Psoas muscle (tissue), 8 donors: ENCODE data around the gene SEPHS2. TPM values are rescaled to one million over a fixed set of nuclear protein-coding genes. Genes with fewer than 3 reads are reported as not detected.

Experiments used
- ATAC-seq, 4 donors: fragments of 200-7000 bp; cut with Tn5 transposase; one replicate each; pipeline ENCODE4 v1.9.1; 2020; ENCODE audit warnings: moderate library complexity in 3 of 4, mild to moderate bottlenecking in 2 of 4
- DNase-seq, 2 donors: peaks; one replicate each; pipeline ENCODE4 v3.0.0-alpha.2; 2020
- H3K27ac ChIP-seq: fragments of 200-600 bp; one replicate; pipeline ENCODE4 v1.8.0; 2022
- H3K27me3 ChIP-seq, 3 donors: fragments of 200-600 bp in 1 of 3; one replicate each; pipeline versions ENCODE4 v1.6.1 to v1.8.0; 2013 to 2022; ENCODE audit warnings: low read length in 2 of 3, mild to moderate bottlenecking in 2 of 3, moderate library complexity in 1 of 3; ENCODE audit not compliant: insufficient read depth in 3 of 3
- H3K36me3 ChIP-seq, 2 donors: fragments of 200-600 bp in 1 of 2; one replicate each; pipeline versions ENCODE4 v1.6.1 to v1.8.0; 2013 to 2022; ENCODE audit warnings: low read depth in 1 of 2, mild to moderate bottlenecking in 1 of 2, moderate library complexity in 1 of 2; ENCODE audit not compliant: insufficient read depth in 1 of 2
- H3K4me1 ChIP-seq: fragments of 200-600 bp; one replicate; pipeline ENCODE4 v1.8.0; 2022
- H3K4me3 ChIP-seq: fragments of 200-600 bp; one replicate; pipeline ENCODE4 v1.8.0; 2022; ENCODE audit warnings: mild to moderate bottlenecking
- H3K9me3 ChIP-seq: fragments of 200-600 bp; one replicate; pipeline ENCODE4 v1.8.0; 2022
- WGBS, 3 donors: extraction: QIAGEN DNeasy Blood & Tissue Kit; methylation state at CpG; one replicate each; pipeline versions ENCODE4 v1.1.6 to v1.1.7; 2013; 5-methylcytosine and 5-hydroxymethylcytosine counted together
- intact Hi-C, 2 donors: fragments of 100-400 bp; cut with DNase I; formaldehyde crosslinking; loops; one replicate each; pipeline versions ENCODE4 v1.11.0 to v1.14.2; 2022
- polyA plus RNA-seq, 3 donors: library from polyadenylated mRNA; stranded (reverse); fragments of 200-250 nt; gene quantifications; one replicate each; pipeline ENCODE4 v1.2.3, GENCODE V29; 2013
- total RNA-seq, 4 donors: library from RNA; stranded (reverse); fragmentation: NEBNext Ultra II Directional in 2 of 4; extraction: Animal tissue kit (Norgen Biotek cat#: 25700) in 2 of 4; gene quantifications; one replicate each; pipeline versions ENCODE4 v1.2.1 to v1.2.4, GENCODE V29; 2021 to 2023
- TF ChIP-seq, protein P1 (sequence below): fragments of 200-600 bp; IDR thresholded peaks from one replicate; pipeline ENCODE4 v1.8.0; 2022; ENCODE audit warnings: antibody characterized with exemption
- donor health status: healthy with polysubstance abuse.
- donor health status: DM: no; HTN: no; CAD: no; lungs with moderate emphysema.
- donor health status: Bipolar disorder and iron deficiency.
- donor health status: healthy.
- donor health status: DM: yes; HTN: yes; CAD: no.
- donor health status: DM: no; HTN: no; CAD: no.
- donor health status: DM: no; HTN: no; CAD: no.
- donor health status: DM: yes; HTN: yes; CAD: no.

Gene SEPHS2
- total and polyA plus RNA-seq, 7 donors = 25.4 to 96.7 (median 59.8) TPM

DNA sequence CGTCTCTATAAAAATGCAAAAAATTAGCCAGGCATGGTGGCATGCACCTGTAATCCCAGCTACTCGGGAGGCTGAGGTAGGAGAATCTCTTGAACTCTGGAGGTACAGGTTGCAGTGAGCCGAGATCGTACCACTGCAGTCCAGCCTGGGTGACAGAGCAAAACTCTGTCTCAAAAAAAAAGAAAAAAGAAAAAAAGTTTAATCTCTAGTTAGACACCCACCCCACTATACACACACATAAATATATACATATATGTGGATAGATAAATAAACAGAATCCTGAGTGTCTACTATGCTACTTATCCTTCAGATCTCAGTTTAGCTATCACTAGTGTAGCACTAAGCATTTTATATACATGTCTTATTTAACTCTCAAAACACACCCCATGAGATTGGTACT is 45.6 kb upstream of the SEPHS2 start:
- Histone ChIP-seq H3K36me3 (no peaks in the 10 kb centered on the region), H3K9me3 (no peaks in the 10 kb centered on the region), H3K27ac (no peak overlapping the region), H3K4me3 (no peak overlapping the region), H3K4me1 (peaks cover 6% of the 10 kb centered on the region), H3K27me3 (no peaks in the 10 kb centered on the region)
- ATAC-seq = no peak
- TF ChIP-seq, protein P1, sequence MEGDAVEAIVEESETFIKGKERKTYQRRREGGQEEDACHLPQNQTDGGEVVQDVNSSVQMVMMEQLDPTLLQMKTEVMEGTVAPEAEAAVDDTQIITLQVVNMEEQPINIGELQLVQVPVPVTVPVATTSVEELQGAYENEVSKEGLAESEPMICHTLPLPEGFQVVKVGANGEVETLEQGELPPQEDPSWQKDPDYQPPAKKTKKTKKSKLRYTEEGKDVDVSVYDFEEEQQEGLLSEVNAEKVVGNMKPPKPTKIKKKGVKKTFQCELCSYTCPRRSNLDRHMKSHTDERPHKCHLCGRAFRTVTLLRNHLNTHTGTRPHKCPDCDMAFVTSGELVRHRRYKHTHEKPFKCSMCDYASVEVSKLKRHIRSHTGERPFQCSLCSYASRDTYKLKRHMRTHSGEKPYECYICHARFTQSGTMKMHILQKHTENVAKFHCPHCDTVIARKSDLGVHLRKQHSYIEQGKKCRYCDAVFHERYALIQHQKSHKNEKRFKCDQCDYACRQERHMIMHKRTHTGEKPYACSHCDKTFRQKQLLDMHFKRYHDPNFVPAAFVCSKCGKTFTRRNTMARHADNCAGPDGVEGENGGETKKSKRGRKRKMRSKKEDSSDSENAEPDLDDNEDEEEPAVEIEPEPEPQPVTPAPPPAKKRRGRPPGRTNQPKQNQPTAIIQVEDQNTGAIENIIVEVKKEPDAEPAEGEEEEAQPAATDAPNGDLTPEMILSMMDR = no peak
- intact Hi-C loops = no loop called here
- no peak for DNase-seq
- WGBS, 3 donors = 80 to 90% (median 84%) methylated on average over 4 of the region's 4 CpGs

DNA sequence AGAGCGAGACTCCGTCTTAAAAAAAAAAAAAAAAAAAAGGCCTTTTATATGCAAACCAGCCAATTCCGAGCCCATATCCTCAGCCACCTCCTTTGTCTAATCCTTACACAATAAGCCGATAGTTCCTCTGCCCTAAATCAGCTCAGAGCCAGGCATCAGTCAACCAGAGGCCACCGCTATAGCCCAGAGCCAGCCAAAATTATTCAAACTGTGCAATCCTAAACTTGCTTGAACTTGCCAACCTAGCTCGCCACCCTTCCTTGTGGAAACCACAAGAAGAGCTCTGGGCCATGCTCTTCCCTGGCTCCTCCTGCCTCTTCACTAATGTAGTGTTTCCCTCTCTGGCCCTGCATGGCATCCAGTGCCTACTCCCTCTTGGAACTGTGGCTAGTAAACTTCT is 44.5 kb upstream of the SEPHS2 start:
- Histone ChIP-seq H3K27ac (no peak overlapping the region), H3K9me3 (no peaks in the 10 kb centered on the region), H3K27me3 (no peaks in the 10 kb centered on the region), H3K4me1 (peaks cover 10% of the 10 kb centered on the region), H3K36me3 (no peaks in the 10 kb centered on the region), H3K4me3 (no peak overlapping the region)
- DNase-seq (no peak), ATAC-seq (peak in 1 of 4 donors; percentile 18)
- TF ChIP-seq, protein P1 = no peak
- 71 to 81% (median 72%) methylated on average over 6 of the region's 6 CpGs for WGBS, 3 donors
- intact Hi-C loops = no loop called here

DNA sequence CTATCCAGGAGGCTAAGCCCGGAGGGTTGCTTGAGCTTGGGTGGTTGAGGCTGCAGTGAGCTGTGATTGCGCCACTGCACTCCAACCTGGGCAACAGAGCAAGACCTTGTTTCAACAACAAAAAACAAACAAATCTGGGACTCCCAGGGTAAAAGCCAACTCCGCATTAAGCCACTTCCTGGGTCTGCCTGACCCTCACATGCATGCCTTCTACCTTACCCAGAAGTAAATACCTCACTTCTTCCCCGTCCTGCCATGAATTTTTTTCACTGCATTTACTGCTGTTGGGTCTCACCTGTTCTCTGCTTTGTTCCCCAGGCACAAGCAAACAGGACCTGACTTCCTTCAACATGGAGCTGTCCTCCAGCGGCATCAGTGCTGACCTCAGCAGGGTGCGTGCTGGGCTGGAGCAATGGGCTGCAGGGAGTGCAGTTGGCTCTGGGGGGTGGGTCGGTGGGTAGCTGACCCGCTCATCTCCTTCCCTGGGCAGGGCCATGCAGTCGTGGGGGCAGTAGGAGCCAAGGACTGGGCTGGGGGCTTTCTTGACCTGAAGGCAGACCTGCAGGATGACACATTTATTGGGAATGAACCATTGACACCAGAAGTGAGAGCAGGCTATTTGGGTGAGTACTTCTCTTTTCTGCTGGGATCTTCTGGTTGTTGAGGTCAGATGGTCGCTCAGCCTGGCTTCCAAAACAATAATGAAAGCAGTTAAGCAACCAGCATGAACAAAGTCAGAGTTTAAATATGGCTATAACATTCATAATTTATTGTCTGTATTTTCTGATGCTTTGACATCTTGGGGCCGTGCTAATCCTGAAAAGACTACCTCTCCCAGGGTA is 43.3 kb upstream of the SEPHS2 start:
- H3K4me3 ChIP-seq = no peak overlapping the region
- H3K9me3 ChIP-seq = no peaks in the 10 kb centered on the region
- H3K4me1 ChIP-seq = peaks cover 10% of the 10 kb centered on the region
- WGBS, 3 donors = 65 to 69% (median 67%) methylated on average over 11 of the region's 11 CpGs
- intact Hi-C loops = no loop called here
- H3K27ac ChIP-seq = no peak overlapping the region
- TF ChIP-seq, protein P1 = no peak
- no peaks in the 10 kb centered on the region for H3K27me3 ChIP-seq
- no peak for ATAC-seq
- H3K36me3 ChIP-seq = no peaks in the 10 kb centered on the region
- DNase-seq = no peak

DNA sequence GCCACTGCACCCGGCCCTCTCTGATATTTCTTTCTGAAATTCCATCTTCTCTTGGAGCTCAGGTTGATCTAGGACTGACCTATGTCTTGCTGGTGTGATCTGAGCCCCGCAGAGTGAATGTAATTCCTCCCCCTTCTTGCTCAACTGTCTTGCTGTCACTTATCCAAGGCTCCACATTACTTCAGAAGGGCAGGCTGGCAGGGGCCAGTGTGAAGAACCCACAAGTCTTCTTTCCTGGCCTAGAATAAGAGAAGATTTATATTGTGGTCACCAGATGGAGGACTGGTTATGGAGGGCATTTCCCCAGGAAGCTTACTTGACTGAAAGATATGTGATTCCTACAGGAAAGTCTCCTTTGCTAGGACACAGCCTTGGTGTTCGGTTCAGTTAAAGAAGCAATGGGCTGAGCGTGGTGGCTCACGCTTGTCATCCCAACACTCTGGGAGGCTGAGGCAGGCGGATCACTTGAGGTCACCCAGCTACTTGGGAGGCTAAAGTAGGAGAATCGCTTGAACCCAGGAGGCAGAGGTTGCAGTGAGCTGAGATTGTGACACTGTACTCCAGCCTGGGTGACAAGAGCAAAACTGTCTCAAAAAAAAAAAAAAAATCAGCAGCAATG is 40.3 kb upstream of the SEPHS2 start:
- peak; percentile 39 to 91 (median 86) for ATAC-seq
- Histone ChIP-seq H3K9me3 (no peaks in the 10 kb centered on the region), H3K4me3 (no peak overlapping the region), H3K27ac (peak overlapping the region; percentile 25), H3K4me1 (peaks cover 10% of the 10 kb centered on the region), H3K36me3 (no peaks in the 10 kb centered on the region), H3K27me3 (no peaks in the 10 kb centered on the region)
- no peak for DNase-seq
- TF ChIP-seq, protein P1 = no peak
- intact Hi-C loops = no loop called here
- 46 to 74% (median 62%) methylated on average over 7 of the region's 7 CpGs for WGBS, 3 donors
